Measurements from ENCODE around the gene RNF167. TPM values are rescaled to one million over a fixed set of nuclear protein-coding genes. Genes with fewer than 3 reads are reported as not detected.

Gene RNF167
- total RNA-seq, 1 experiment from 2014 or later, result 105 TPM

- Histone ChIP-seq H3K4me1 (ENCODE audit: control insufficient read depth in 1 of 2, insufficient read depth in 2 of 2, low read length in 2 of 2) (peaks cover 35 to 63% of the 10 kb centered on the region in 2 experiments), H3K4me3 (replicated peaks in 1 of 2; ENCODE audit: low read depth in 1 of 2, low read length in 2 of 2) (peak overlapping the region; percentile 96 to 97), H3K79me2 (ENCODE audit: insufficient read depth, low read length) (peaks cover 70% of the 10 kb centered on the region), H3K27ac (ENCODE audit: low read depth, low read length) (peak overlapping the region; percentile 99), H4K20me1 (ENCODE audit: insufficient read depth) (peaks cover 12% of the 10 kb centered on the region; the same call in 1 of the 2 replicates), H3K9me2 (ENCODE audit: insufficient read depth) (no peaks in the 10 kb centered on the region), H3K4me2 (ENCODE audit: low read length) (peak overlapping the region; percentile 100), H3K36me3 (ENCODE audit: control insufficient read depth in 1 of 2, insufficient read depth in 2 of 2, low read length in 2 of 2) (peaks cover 9 to 22% of the 10 kb centered on the region in 2 experiments; a peak in 2 of 4 replicates), H3K9me3 (ENCODE audit: control insufficient read depth in 1 of 2, insufficient read depth in 1 of 2, low read depth in 1 of 2, low read length in 2 of 2) (no peaks in the 10 kb centered on the region), H3K9ac (ENCODE audit: low read length) (peak overlapping the region; percentile 97), H2AFZ (ENCODE audit: low read depth, low read length, poor library complexity, severe bottlenecking) (no peak overlapping the region), H3K27me3 (ENCODE audit: insufficient read depth, low read length) (no peaks in the 10 kb centered on the region)
- no peak for DNase-seq (ENCODE audit: low read depth, low spot score)
- BruUV-seq (replicated peaks), result no TSS peak
- ChIA-PET RAD21 (ENCODE audit: low non-redundant PET in 1 of 2, low total read pairs in 2 of 2, uncharacterized antibody in 2 of 2, unreplicated experiment in 2 of 2) (interaction anchor here in 1 of 2 experiments (1.1 kb wide), 1 partner anchor 20 kb away, joined by 3 read pairs; the partner anchor contains the start of gene SPAG7), POLR2A (interaction anchor here (1.4 to 4.7 kb wide), 3 partner anchors 7 to 20 kb away, joined by 5 to 45 read pairs (median 14); partner anchors contain the start of genes RNF167, SLC25A11 and SPAG7), CTCF (interaction anchor here (1.4 kb wide), 1 partner anchor 7 kb away, joined by 3 read pairs; the partner anchor contains the start of genes RNF167 and SLC25A11)
- no peak for TF ChIP-seq TCF7L2 (IDR thresholded peaks at IDR 0.05; ENCODE audit: borderline replicate concordance, extremely low read depth, insufficient read depth, insufficient read length)
- no peak for TF ChIP-seq REST (IDR thresholded peaks at IDR 0.05; ENCODE audit: low read depth)
- TF ChIP-seq POLR2AphosphoS5 (IDR thresholded peaks at IDR 0.05; ENCODE audit: low read depth, low read length), result 0 out of 2 replicates have a peak, but pooled peaks have one; percentile 7
- no peak for TF ChIP-seq ZBTB33 (IDR thresholded peaks at IDR 0.05; ENCODE audit: extremely low read depth, insufficient replicate concordance, low read length)
- TF ChIP-seq YY1 (IDR thresholded peaks at IDR 0.05; ENCODE audit: extremely low read depth, insufficient replicate concordance, low read depth, low read length), result no peak
- no peak for TF ChIP-seq FOSL1 (IDR thresholded peaks at IDR 0.05; ENCODE audit: low read depth)
- TF ChIP-seq SIN3A (IDR thresholded peaks at IDR 0.05; ENCODE audit: low read depth), result peak; percentile 32; the same call in 1 of the 2 replicates
- TF ChIP-seq ATF3 (IDR thresholded peaks at IDR 0.05), result no peak
- intact Hi-C loops (cut with micrococcal nuclease), result loop anchor here (1.0 to 5.0 kb wide), 2 partner anchors 7 to 40 kb away; partner anchors contain the start of genes CAMTA2, RNF167 and SLC25A11
- ATAC-seq, result peak; percentile 19
Observed at GRCh38 chr17:4947411-4948165, 7.5 kb downstream of the RNF167 start.
